GM18517 (cell line): ENCODE results near the gene UBE2D3.

Source experiments
- ATAC-seq: cut with Tn5 transposase; IDR thresholded peaks from one replicate; pipeline ENCODE4 v1.9.1; 2021; ENCODE audit warnings: mild to moderate bottlenecking, moderate library complexity; ENCODE audit not compliant: unreplicated experiment

The UBE2D3 gene

GRCh38 chr4:102792361-102792936 is 34.9 kb downstream of the UBE2D3 start:
- ATAC-seq, result no peak

GRCh38 chr4:102791318-102791835 is 36.0 kb downstream of the UBE2D3 start:
- ATAC-seq, result no peak

DNA sequence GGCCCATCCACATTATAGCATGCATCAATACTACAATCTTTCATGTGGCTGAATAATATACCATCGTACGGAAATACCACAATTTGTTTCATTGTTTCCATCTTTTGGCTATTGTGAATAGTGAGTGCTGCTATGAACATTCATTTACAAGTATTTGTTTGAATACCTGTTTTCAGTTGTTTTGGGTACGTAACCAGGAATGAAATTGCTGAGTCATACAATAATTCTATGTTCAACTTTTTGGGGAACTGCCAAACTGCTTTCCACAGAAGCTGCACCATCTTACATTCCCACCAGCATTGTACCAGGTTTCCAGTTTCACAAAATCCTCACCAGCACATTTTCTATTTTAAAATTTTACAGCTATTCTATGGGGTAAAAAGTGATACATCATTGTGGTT is 38.0 kb downstream of the UBE2D3 start:
- ATAC-seq, result no peak

GRCh38 chr4:102787944-102788343 is 39.4 kb downstream of the UBE2D3 start:
- ATAC-seq, result no peak

GRCh38 chr4:102787096-102787881 is 40.1 kb downstream of the UBE2D3 start:
- ATAC-seq, result no peak

DNA sequence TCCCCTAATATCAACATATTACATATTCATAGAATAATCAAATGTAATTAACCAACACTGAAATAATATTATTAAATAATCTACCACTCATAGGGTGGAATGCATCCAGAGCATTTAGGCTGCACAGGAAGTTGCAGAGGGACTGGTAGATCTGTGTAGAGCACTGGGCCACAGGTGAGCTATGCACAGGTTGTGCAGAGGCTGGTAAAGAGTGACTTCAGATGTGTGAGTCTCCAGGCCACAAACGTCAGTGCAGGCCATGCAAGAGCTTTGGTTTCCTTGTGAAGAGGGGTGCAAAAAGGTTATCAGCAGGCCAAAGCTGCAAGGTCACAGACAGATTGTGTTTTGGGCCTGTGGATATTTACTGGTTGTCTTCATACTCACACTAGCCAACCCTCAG is 41.1 kb downstream of the UBE2D3 start:
- no peak for ATAC-seq

- no peak for ATAC-seq
Measured at GRCh38 chr4:102783006-102783405, 44.3 kb downstream of the UBE2D3 start.

- no peak for ATAC-seq
Measured at GRCh38 chr4:102781570-102781969, 45.8 kb downstream of the UBE2D3 start.

DNA sequence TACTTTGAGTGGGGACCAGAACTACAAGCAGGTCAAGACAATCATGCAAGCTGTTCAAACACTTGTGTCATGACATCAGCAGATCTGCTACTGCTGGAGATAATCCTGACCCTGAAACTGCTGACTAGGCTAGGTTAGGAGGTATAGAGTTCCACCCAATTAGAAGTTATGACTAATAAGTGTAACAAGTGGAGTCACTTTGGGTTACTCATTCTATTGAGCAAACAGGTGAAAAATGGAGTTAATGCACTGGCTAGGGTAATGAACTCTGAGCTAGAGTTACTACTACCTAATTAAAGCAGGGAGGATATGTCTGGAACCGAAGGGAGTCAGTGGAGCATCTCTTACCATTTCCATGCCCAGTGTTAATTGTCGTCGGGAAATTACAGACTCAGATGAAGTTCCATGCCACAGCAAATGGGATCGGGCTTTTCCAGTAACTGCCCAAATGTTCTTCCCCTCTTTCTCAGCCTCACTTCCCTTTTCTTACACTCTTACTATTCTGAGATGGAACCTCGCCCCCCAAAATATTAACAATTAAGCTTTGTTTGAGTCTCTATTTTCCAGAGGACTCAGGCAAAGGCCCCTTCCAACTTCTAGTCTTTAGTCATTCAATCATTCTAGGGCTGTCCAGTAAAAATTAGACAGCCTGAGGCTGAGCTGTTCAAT is 46.7 kb downstream of the UBE2D3 start:
- peak; percentile 55 for ATAC-seq

DNA sequence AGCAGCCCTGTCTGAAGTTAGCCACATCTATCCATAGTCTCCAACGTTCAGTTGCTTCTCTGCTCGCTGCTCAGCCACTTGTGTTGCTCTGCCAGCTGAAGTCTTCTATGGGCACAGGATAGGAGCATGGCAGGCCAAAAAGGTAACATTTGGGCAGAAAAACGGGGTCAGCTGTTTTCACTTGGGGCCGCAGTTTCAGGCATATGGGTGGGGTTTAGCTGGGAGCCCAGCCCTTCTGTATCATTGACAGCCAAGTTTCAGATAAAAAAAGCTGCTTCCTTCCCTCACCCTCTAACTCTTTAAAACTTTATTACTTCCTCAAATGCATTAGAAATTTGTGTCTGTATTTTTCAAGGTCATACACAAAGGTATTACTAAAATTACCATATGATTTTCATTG is 48.1 kb downstream of the UBE2D3 start:
- no peak for ATAC-seq

DNA sequence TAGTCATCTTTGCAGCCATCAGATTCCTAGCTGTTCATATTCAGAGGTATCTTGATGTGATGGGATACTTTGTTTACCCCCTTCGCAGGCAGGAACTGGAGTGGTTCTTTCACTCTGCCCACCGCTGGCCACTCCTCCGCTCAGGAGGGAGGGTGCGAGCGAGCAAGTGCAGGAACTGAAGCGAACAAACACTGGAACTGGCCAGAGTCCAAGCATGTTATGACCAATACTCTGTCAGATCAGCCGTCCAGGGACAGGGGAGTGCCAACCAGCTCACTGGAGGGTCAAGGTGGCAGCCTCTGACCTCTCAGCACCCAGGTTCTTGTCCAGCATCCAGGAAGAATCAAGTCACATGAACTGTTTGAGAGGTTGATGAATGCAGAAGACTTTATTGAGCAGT is 48.6 kb downstream of the UBE2D3 start:
- no peak for ATAC-seq

DNA sequence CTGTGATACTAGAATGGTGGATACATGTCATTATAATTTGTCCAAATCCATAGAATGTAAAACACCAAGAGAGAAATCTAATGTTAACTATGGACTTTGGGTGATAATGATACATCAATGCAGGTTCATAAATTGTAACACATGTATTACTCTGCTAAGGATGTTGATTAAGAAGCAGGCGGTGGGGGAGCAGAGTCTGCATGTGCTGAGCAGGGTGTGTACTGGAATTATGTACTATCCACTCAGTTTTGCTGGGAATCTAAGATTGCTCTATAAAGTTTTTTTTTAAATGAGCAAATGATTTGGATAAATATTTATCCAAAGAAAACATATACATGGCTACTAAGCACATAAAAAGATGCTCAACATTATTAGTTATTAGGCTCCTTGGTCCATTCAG is 51.5 kb downstream of the UBE2D3 start:
- no peak for ATAC-seq

GRCh38 chr4:102774254-102774653 is 53.1 kb downstream of the UBE2D3 start:
- no peak for ATAC-seq

GRCh38 chr4:102772738-102773340 is 54.5 kb downstream of the UBE2D3 start:
- ATAC-seq, result no peak

DNA sequence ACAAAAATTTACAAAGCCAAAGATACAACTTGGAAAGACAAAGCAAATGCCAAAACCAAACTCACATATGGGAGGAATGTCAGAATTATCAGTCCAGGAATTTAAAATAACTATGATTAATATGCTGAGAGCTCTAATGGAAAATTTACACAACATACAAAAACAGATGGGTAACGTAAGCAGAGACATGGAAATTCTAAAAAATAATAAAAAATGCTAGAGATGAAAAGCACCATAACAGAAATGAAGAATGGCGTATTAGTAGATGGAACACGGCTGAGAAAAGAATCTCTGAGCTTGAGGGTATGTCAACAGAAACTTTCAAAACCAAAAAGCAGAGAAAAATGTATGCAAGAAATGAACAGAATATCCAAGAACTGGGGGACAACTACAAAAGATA is 62.5 kb downstream of the UBE2D3 start:
- ATAC-seq, result no peak

DNA sequence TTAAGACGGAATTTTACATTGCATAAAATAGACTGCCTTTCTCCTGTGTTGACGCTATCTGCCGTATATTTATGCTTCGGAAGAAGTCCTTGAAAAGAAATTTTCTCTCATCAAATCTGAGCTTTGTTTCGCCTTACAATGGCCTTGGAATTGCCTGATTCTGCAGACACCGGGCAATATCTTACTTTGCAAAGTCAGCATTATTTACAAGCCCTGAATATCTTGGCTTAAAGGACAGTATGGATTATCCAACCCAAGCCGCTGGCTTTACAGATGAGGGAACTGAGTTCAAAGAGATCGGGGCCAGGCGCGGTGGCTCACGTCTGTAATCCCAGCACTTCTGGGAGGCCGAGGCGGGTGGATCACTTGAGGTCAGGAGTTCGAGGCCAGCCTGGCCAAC is 65.4 kb downstream of the UBE2D3 start:
- no peak for ATAC-seq

GRCh38 chr4:102761296-102761701 is 66.1 kb downstream of the UBE2D3 start:
- ATAC-seq, result peak; percentile 2

DNA sequence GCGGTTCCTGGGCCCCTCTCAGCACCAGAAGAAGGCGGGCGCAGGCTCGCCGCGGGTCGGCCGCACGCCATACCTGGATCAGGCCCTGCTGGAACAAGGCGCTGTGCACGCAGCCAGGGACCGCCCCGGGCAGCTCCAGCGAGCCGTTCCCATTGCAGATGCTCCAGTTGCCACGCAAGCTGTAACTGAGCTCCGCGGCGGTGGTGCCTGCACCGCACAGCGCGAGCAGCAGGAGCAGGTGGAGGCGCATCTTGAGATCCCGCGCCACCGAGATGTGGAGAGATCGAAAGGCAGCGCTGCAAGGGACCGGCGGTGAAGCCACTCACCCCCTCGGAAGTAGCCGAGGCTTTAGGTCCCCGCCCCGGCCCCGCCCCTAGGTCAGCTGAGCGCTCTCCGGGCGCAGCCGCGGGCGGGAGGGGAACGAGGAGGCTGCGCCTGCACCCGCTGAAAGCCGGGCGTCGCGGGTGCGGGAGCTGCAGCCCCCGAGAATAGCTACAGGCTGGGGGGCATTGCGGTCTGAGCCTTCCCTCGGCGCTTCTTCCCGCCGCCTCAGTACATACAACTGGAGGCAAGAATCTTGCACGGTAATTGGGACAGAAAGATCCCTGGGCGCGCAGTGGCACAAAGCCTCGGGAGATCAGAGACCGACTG is 66.6 kb downstream of the UBE2D3 start, which contains the start of gene MANBA:
Gene MANBA, minus strand, starts transcription at position 324 of the 651 bp plus-strand sequence. Its CDS starts 74 bp downstream, at position 250.
- peak; percentile 89 for ATAC-seq

DNA sequence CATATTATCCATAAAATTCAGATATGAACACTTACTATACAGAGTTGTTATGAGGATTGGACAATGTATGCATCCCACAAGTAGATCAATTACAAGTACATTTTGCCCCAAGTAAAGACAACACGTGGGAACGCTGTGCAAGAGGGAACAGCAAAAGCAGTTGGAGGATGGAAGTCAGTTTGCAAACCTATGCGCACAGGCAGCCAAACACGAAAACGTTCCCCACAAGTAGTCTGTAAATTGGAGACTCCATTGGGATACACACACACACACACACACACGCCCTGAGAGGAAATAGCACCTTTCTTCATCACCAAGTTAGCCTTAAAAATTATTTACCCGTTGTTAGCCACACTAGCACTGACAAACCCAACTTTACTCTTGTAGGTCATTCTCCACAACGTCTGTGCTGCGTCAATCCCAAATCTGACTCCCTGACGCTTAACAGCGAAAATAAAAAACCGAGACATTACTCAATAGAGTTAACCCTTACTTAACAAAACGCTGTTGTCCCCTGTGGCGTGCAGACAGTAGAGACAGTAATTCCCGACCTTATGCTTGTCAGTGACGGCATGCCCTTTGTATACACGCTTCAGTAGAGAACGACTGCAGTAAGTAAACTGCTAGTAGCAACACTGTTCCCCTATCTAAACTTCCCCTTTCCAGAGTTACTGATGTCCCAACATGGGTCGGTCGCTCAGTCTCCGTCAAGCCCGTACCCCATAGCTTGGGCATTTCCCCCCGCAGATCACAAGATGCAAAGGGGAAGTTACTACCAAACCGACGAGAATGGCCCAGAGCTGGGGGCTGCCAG is 67.3 kb downstream of the UBE2D3 start:
- peak; percentile 53 for ATAC-seq
